Adipocyte (in vitro differentiated cells): ENCODE data around the gene DMBX1.

Experiments
- DNase-seq: peaks from one replicate; pipeline ENCODE4 v3.0.0-alpha.2; 2015; ENCODE audit warnings: low read depth
- H3K27me3 ChIP-seq: replicated peaks from 2 replicates; pipeline ENCODE4 v1.7.0; 2013; ENCODE audit warnings: mild to moderate bottlenecking, low read length, moderate library complexity; ENCODE audit not compliant: control insufficient read depth, insufficient read depth
- H3K36me3 ChIP-seq: 2 replicates; pipeline ENCODE4 v1.7.0; 2013; ENCODE audit warnings: low read length, mild to moderate bottlenecking, moderate library complexity; ENCODE audit not compliant: control insufficient read depth, insufficient read depth, severe bottlenecking
- H3K4me1 ChIP-seq: 2 replicates; pipeline ENCODE4 v1.7.0; 2013; ENCODE audit warnings: mild to moderate bottlenecking, low read length, moderate library complexity; ENCODE audit not compliant: control insufficient read depth, insufficient read depth
- H3K4me3 ChIP-seq: 2 replicates; pipeline ENCODE4 v1.7.0; 2013; ENCODE audit warnings: mild to moderate bottlenecking, low read length, moderate library complexity
- H3K9ac ChIP-seq: 2 replicates; pipeline ENCODE4 v1.7.0; 2013; ENCODE audit warnings: mild to moderate bottlenecking, low read length, moderate library complexity
- H3K9me3 ChIP-seq: 2 replicates; pipeline ENCODE4 v1.7.0; 2013; ENCODE audit warnings: mild to moderate bottlenecking, low read length, moderate library complexity; ENCODE audit not compliant: control insufficient read depth

Gene DMBX1

GRCh38 chr1:46512792-46513190 lies 23.2 kb downstream of the DMBX1 start:
- Histone ChIP-seq H3K9me3 (no peaks in the 10 kb centered on the region), H3K9ac (no peak overlapping the region), H3K36me3 (no peaks in the 10 kb centered on the region), H3K4me1 (no peaks in the 10 kb centered on the region), H3K4me3 (no peak overlapping the region), H3K27me3 (peaks cover 30% of the 10 kb centered on the region)
- DNase-seq, result no peak

GRCh38 chr1:46513536-46513935 lies 23.9 kb downstream of the DMBX1 start:
- H3K4me1 ChIP-seq, result no peaks in the 10 kb centered on the region
- DNase-seq, result no peak
- no peak overlapping the region for H3K4me3 ChIP-seq
- H3K9ac ChIP-seq, result no peak overlapping the region
- peaks cover 37% of the 10 kb centered on the region for H3K27me3 ChIP-seq
- no peaks in the 10 kb centered on the region for H3K9me3 ChIP-seq
- H3K36me3 ChIP-seq, result no peaks in the 10 kb centered on the region

- Histone ChIP-seq H3K4me1 (peaks cover 10% of the 10 kb centered on the region), H3K27me3 (peaks cover 42% of the 10 kb centered on the region), H3K4me3 (no peak overlapping the region), H3K36me3 (no peaks in the 10 kb centered on the region), H3K9ac (no peak overlapping the region), H3K9me3 (no peaks in the 10 kb centered on the region)
- DNase-seq, result no peak
Measured at GRCh38 chr1:46515576-46515975, 25.9 kb downstream of the DMBX1 start.

- H3K36me3 ChIP-seq, result no peaks in the 10 kb centered on the region
- no peak overlapping the region for H3K4me3 ChIP-seq
- H3K9me3 ChIP-seq, result no peaks in the 10 kb centered on the region
- DNase-seq, result no peak
- peaks cover 18% of the 10 kb centered on the region for H3K4me1 ChIP-seq
- no peak overlapping the region for H3K9ac ChIP-seq
- H3K27me3 ChIP-seq, result peaks cover 42% of the 10 kb centered on the region
Measured at GRCh38 chr1:46516200-46516950, 26.7 kb downstream of the DMBX1 start.

GRCh38 chr1:46517010-46517600 lies 27.5 kb downstream of the DMBX1 start:
- Histone ChIP-seq H3K36me3 (no peaks in the 10 kb centered on the region), H3K27me3 (peaks cover 42% of the 10 kb centered on the region)
- no peak for DNase-seq

GRCh38 chr1:46517932-46518498 lies 28.4 kb downstream of the DMBX1 start:
- Histone ChIP-seq H3K4me1 (peaks cover 34% of the 10 kb centered on the region), H3K4me3 (no peak overlapping the region), H3K36me3 (no peaks in the 10 kb centered on the region), H3K9me3 (no peaks in the 10 kb centered on the region), H3K9ac (no peak overlapping the region), H3K27me3 (peaks cover 39% of the 10 kb centered on the region)
- no peak for DNase-seq

More at GRCh38 chr1:46517010-46517600, 27.5 kb downstream of the DMBX1 start:
- H3K4me3 ChIP-seq, result no peak overlapping the region
- no peak overlapping the region for H3K9ac ChIP-seq
- H3K4me1 ChIP-seq, result peaks cover 25% of the 10 kb centered on the region
- no peaks in the 10 kb centered on the region for H3K9me3 ChIP-seq

GRCh38 chr1:46519209-46519608 lies 29.6 kb downstream of the DMBX1 start:
- peaks cover 36% of the 10 kb centered on the region for H3K4me1 ChIP-seq
- H3K9me3 ChIP-seq, result no peaks in the 10 kb centered on the region
- H3K36me3 ChIP-seq, result no peaks in the 10 kb centered on the region
- H3K4me3 ChIP-seq, result no peak overlapping the region
- DNase-seq, result no peak
- H3K27me3 ChIP-seq, result peaks cover 34% of the 10 kb centered on the region
- H3K9ac ChIP-seq, result no peak overlapping the region

GRCh38 chr1:46520063-46520911 lies 30.7 kb downstream of the DMBX1 start:
- Histone ChIP-seq H3K27me3 (peaks cover 34% of the 10 kb centered on the region), H3K9me3 (no peaks in the 10 kb centered on the region), H3K36me3 (no peaks in the 10 kb centered on the region), H3K4me1 (peaks cover 36% of the 10 kb centered on the region), H3K4me3 (no peak overlapping the region), H3K9ac (no peak overlapping the region)
- DNase-seq, result peak; percentile 88

- H3K4me3 ChIP-seq, result no peak overlapping the region
- H3K4me1 ChIP-seq, result peaks cover 36% of the 10 kb centered on the region
- peak overlapping the region; percentile 36 for H3K9ac ChIP-seq
- peaks cover 32% of the 10 kb centered on the region for H3K27me3 ChIP-seq
- H3K36me3 ChIP-seq, result no peaks in the 10 kb centered on the region
- DNase-seq, result no peak
- H3K9me3 ChIP-seq, result no peaks in the 10 kb centered on the region
Measured at GRCh38 chr1:46521414-46521813, 31.8 kb downstream of the DMBX1 start.

GRCh38 chr1:46522184-46522968 lies 32.7 kb downstream of the DMBX1 start:
- Histone ChIP-seq H3K4me3 (peak overlapping the region; percentile 34), H3K36me3 (no peaks in the 10 kb centered on the region)

More at GRCh38 chr1:46522184-46522968, 32.7 kb downstream of the DMBX1 start:
- Histone ChIP-seq H3K27me3 (peaks cover 39% of the 10 kb centered on the region), H3K9ac (peak overlapping the region; percentile 36), H3K9me3 (no peaks in the 10 kb centered on the region), H3K4me1 (peaks cover 36% of the 10 kb centered on the region)
- DNase-seq, result peak; percentile 40
